Adipocyte (in vitro differentiated cells): Measurements from ENCODE around the gene KCNIP4.
"Not testable (repeated sequence)": the region's sequence is repeated elsewhere in the genome, so short reads cannot be mapped to it uniquely, and the experiment has no call there.

Experiments
- DNase-seq: peaks from one replicate; pipeline ENCODE4 v3.0.0-alpha.2; 2015; ENCODE audit warnings: low read depth
- H3K27me3 ChIP-seq: replicated peaks from 2 replicates; pipeline ENCODE4 v1.7.0; 2013; ENCODE audit warnings: mild to moderate bottlenecking, low read length, moderate library complexity; ENCODE audit not compliant: control insufficient read depth, insufficient read depth
- H3K36me3 ChIP-seq: 2 replicates; pipeline ENCODE4 v1.7.0; 2013; ENCODE audit warnings: low read length, mild to moderate bottlenecking, moderate library complexity; ENCODE audit not compliant: control insufficient read depth, insufficient read depth, severe bottlenecking
- H3K4me1 ChIP-seq: 2 replicates; pipeline ENCODE4 v1.7.0; 2013; ENCODE audit warnings: mild to moderate bottlenecking, low read length, moderate library complexity; ENCODE audit not compliant: control insufficient read depth, insufficient read depth
- H3K4me3 ChIP-seq: 2 replicates; pipeline ENCODE4 v1.7.0; 2013; ENCODE audit warnings: mild to moderate bottlenecking, low read length, moderate library complexity
- H3K9ac ChIP-seq: 2 replicates; pipeline ENCODE4 v1.7.0; 2013; ENCODE audit warnings: mild to moderate bottlenecking, low read length, moderate library complexity
- H3K9me3 ChIP-seq: 2 replicates; pipeline ENCODE4 v1.7.0; 2013; ENCODE audit warnings: mild to moderate bottlenecking, low read length, moderate library complexity; ENCODE audit not compliant: control insufficient read depth

The KCNIP4 gene

DNA sequence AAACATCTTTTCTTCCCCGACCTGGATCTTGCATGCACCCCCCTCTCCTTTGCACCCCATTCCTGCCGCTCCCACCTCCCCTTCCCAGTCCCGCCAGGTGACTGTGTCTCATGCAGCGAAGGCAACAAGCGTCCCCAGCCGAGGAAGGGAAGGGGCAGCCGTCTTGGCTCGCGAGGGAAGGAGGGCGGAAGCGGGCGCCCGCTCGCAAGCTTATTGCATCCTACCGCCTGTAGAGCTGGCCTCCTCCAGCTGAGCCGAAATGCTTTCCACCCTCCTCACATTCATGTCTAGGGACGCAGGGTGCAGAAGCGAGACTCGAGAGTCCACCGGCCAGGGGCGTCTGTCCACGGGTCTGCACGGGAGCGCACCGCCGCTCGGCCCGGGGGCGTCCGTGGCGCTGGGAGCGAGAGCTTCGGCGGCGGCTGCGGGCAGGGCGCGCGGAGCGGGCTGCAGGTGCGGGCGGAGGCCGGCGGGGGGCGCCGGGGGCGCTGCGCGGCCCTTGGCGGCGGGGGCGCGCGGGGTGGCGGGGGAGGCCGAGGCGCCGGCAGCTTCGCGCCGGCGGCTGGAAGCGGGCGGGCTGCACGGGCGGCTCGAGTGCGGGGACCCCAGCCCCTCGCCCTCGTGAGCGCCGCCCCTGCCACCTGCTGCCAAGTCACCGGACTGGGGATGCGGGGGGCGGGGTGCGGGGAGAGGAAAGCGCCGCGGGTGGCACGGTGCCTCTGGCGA, at the start of gene KCNIP4:
Gene KCNIP4, minus strand, starts transcription at position 426 of the 726 bp plus-strand sequence.
- peaks cover 16% of the 10 kb centered on the region for H3K27me3 ChIP-seq
- peak; percentile 67 for DNase-seq

DNA sequence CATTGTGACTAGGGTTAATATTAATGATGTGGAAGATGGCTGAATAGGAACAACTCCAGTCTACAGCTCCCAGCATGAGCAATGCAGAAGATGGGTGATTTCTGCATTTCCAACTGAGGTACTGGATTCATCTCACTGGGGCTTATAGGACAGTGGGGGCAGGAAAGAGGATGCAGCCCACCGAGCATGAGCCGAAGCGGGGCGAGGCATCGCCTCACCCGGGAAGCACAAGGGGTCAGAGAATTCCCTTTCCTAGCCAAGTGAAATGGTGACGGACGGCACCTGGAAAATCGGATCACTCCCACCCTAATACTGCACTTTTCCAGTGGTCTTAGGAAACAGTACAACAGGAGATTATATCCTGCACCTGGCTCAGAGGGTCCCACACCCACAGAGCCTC, 48.0 kb upstream of the KCNIP4 start:
- H3K27me3 ChIP-seq, DNase-seq, H3K9me3 ChIP-seq, H3K4me3 ChIP-seq, H3K9ac ChIP-seq, H3K36me3 ChIP-seq: not testable (repeated sequence)
- H3K4me1 ChIP-seq, result peaks cover 14% of the 10 kb centered on the region

More for the DNA sequence above, at the start of gene KCNIP4:
- Histone ChIP-seq H3K4me1 (no peaks in the 10 kb centered on the region), H3K4me3 (peak within 1 kb of the TSS; percentile 84), H3K36me3 (no peaks in the 10 kb centered on the region), H3K9me3 (no peaks in the 10 kb centered on the region), H3K9ac (peak within 1 kb of the TSS; percentile 53)

DNA sequence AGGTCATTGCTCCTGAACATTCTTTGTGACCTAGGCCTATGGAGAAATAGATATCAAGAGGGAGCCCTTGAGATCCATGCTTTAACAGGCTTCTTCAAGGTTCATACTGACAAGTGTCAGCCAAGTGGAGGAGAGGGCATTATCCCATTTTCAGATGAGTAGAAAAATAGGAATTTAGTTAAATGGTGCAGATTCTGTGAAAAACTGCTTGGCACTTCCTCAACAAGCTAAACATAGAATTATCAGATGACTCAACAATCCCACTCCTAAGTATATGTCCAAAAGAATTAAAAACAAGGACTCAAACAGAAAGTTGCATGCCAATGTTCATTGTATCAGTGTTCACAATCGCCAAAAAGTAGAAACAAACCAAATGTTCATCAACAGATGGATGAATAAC, 43.8 kb upstream of the KCNIP4 start:
- peak; percentile 80 for DNase-seq
- Histone ChIP-seq H3K9ac (peak overlapping the region; percentile 9), H3K4me3 (no peak overlapping the region), H3K36me3 (no peaks in the 10 kb centered on the region), H3K4me1 (peaks cover 19% of the 10 kb centered on the region), H3K27me3 (no peaks in the 10 kb centered on the region), H3K9me3 (peaks cover 4% of the 10 kb centered on the region)

DNA sequence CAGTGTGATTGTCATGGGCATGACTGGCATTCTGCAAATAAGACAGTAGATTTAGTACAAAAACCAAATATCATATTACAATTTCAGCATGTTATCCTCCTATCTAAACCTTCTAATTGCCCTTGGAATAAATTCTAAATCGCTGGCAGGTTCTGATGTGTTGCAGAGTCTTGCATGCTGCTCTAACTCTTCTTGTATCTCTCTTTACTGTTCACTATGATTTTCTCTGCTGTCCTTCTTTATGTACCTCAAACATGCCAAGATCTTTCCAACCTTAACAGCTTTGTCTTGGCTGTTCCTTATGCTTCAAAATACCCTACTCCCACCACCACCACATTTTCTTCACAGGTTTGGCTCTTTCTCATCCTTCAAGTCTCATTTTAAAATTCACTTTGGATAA, 43.0 kb upstream of the KCNIP4 start:
- Histone ChIP-seq H3K4me1 (peaks cover 19% of the 10 kb centered on the region), H3K9me3 (peaks cover 4% of the 10 kb centered on the region), H3K9ac (peak overlapping the region; percentile 2), H3K36me3 (no peaks in the 10 kb centered on the region), H3K4me3 (no peak overlapping the region), H3K27me3 (no peaks in the 10 kb centered on the region)
- peak; percentile 42 for DNase-seq

GRCh38 chr4:21991050-21991449, 42.5 kb upstream of the KCNIP4 start:
- Histone ChIP-seq H3K4me3 (no peak overlapping the region), H3K9me3 (peaks cover 1% of the 10 kb centered on the region), H3K4me1 (peaks cover 20% of the 10 kb centered on the region), H3K36me3 (no peaks in the 10 kb centered on the region), H3K27me3 (no peaks in the 10 kb centered on the region), H3K9ac (peak overlapping the region; percentile 2)
- DNase-seq, result peak; percentile 67

GRCh38 chr4:21989351-21989750, 40.8 kb upstream of the KCNIP4 start:
- H3K9ac ChIP-seq, result no peak overlapping the region
- no peaks in the 10 kb centered on the region for H3K36me3 ChIP-seq
- DNase-seq, result no peak
- no peak overlapping the region for H3K4me3 ChIP-seq
- H3K9me3 ChIP-seq, result no peaks in the 10 kb centered on the region
- no peaks in the 10 kb centered on the region for H3K27me3 ChIP-seq
- H3K4me1 ChIP-seq, result peaks cover 23% of the 10 kb centered on the region

DNA sequence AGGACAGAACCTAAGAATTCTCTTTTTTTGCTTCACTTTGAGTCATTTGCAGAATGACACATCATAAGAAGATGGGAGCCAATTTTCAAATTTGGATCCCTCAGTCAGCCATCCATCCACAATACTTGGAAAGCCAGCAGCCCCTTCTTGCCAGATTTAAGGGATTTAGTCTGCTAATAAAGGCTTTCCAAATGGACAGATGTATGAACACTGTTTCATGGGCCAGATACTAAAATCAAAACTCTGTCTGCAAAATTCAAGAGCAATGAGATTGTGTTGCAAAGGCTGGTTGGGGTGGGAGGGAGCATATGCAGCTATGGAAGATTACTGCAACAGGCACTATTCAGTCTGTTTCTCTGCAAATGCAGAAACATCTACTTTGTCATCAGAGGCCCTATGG, 37.7 kb upstream of the KCNIP4 start:
- H3K27me3 ChIP-seq, result no peaks in the 10 kb centered on the region
- no peaks in the 10 kb centered on the region for H3K36me3 ChIP-seq
- H3K4me1 ChIP-seq, result peaks cover 6% of the 10 kb centered on the region
- no peaks in the 10 kb centered on the region for H3K9me3 ChIP-seq
- H3K9ac ChIP-seq, result no peak overlapping the region
- no peak overlapping the region for H3K4me3 ChIP-seq
- no peak for DNase-seq

- H3K4me1 ChIP-seq, result peaks cover 4% of the 10 kb centered on the region
- no peaks in the 10 kb centered on the region for H3K27me3 ChIP-seq
- no peak for DNase-seq
- no peaks in the 10 kb centered on the region for H3K9me3 ChIP-seq
- no peaks in the 10 kb centered on the region for H3K36me3 ChIP-seq
- no peak overlapping the region for H3K9ac ChIP-seq
- H3K4me3 ChIP-seq, result no peak overlapping the region
Observed at GRCh38 chr4:21982087-21982486, 33.5 kb upstream of the KCNIP4 start.

DNA sequence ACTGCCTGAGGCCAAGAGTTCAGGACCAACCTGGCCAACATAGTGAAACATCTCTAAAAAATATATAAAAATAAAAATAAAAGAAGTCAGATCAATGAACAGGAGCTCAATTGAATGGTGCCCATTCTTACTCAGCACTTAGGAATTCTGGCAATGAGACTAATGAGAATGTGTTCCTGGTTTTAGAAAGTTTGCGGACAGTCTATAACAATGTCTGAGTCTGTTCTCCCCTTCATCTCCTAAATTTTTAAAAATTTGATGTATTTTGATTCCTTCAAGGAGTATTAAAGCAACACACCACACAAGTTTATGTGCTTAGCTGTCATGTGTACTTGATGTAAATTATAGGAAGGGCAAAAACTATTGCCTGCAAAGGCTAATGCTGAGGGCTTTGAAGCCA, 30.6 kb upstream of the KCNIP4 start:
- no peak for DNase-seq
- Histone ChIP-seq H3K36me3 (no peaks in the 10 kb centered on the region), H3K27me3 (no peaks in the 10 kb centered on the region), H3K9me3 (peaks cover 10% of the 10 kb centered on the region), H3K4me3 (no peak overlapping the region), H3K4me1 (no peaks in the 10 kb centered on the region), H3K9ac (no peak overlapping the region)

- Histone ChIP-seq H3K27me3 (no peaks in the 10 kb centered on the region), H3K4me1 (no peaks in the 10 kb centered on the region), H3K4me3 (no peak overlapping the region), H3K9me3 (peaks cover 10% of the 10 kb centered on the region), H3K9ac (no peak overlapping the region), H3K36me3 (no peaks in the 10 kb centered on the region)
- DNase-seq, result no peak
Observed at GRCh38 chr4:21976166-21976565, 27.6 kb upstream of the KCNIP4 start.

DNA sequence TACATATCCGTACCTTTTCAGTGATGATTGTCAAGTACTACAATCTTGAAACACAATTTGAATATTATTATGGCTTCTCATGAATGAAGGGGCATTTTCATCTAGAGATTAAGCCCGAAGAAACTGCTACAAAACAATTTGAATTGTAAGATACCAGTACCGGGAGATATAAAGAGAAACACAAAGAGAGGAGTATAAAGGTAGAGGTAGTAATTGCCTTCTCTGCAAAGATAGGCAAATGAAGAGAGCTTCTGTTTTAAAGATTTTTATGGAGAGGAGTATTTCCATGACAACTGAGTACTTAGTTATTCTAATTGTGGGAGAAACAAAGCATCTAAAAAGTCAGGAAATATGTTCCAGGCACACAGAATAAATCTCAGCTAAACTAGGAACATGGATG, 25.3 kb upstream of the KCNIP4 start:
- Histone ChIP-seq H3K27me3 (no peaks in the 10 kb centered on the region), H3K4me1 (no peaks in the 10 kb centered on the region), H3K36me3 (no peaks in the 10 kb centered on the region), H3K9ac (no peak overlapping the region), H3K4me3 (no peak overlapping the region), H3K9me3 (peaks cover 10% of the 10 kb centered on the region)
- no peak for DNase-seq
